T47D (cell line): ENCODE measurements around the gene DSCAM.
"Not testable (repeated sequence)": the region's sequence is repeated elsewhere in the genome, so short reads cannot be mapped to it uniquely, and the experiment has no call there.

Experiments
- DNase-seq, 2 experiments: peaks; one replicate each; pipeline versions ENCODE4 v3.0.0 to v3.0.0-alpha.2; 2011 to 2012; ENCODE audit warnings: low read depth in 1 of 2, low spot score in 1 of 2
- JUND ChIP-seq: IDR thresholded peaks from 2 replicates; pipeline ENCODE4 v1.6.1; 2012; ENCODE audit warnings: low read depth
- in situ Hi-C: cut with HindIII; loops from 2 replicates; pipeline ENCODE4 v1.10.0; 2016; ENCODE audit warnings: low sequenced_read_pairs, low pct_unique_long_range_greater_than_20kb

DSCAM gene

DNA sequence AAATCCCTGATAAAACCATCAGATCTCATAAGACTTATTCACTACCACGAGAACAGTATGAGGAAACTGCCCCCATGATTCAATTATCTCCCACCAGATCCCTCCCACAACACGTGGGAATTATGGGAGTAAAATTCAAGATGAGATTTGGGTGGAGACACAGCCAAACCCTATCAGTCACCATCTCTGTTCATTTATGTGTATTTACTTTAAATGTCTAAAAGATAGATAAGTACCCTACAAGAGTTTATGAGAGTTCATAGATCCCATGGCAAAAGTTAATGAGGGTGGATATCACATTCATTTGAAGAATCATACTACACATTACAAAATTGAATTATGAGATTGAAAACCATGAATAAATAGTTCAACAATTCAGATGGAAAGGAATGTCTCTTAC, 526.2 kb downstream of the DSCAM start:
- DNase-seq: peak in 1 of 2 experiments; percentile 62
- TF ChIP-seq JUND: peak; percentile 54
- in situ Hi-C loops: not testable (repeated sequence)

DNA sequence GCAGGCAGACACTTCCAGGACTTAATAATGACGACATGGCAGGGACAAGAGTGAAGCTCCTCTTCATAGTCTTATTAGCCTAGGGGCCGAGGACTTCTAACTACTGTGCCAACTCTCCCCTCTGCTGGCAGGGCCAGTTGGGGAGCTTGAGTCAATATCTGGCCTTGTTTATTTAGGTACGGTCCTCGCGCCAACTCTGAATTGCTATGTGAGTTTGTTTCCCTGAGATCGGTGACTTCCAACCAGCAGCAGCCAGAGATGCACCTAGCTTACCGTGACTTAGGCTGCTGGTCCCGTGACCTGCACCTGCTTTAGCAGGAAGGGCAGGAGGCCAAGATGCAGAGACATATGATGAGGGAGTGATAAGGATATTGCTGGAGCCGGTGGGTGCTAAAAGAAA, 528.6 kb downstream of the DSCAM start:
- in situ Hi-C loops: no loop called here
- no peak for TF ChIP-seq JUND
- DNase-seq: peak in 1 of 2 experiments; percentile 96

GRCh38 chr21:40316104-40316503, 530.9 kb downstream of the DSCAM start:
- no peak for TF ChIP-seq JUND
- in situ Hi-C loops: no loop called here
- no peak for DNase-seq

- DNase-seq: peak in 1 of 2 experiments; percentile 63
- peak; percentile 69; the same call in 1 of the 2 replicates for TF ChIP-seq JUND
- in situ Hi-C loops: no loop called here
Measured at GRCh38 chr21:40315626-40316025, 531.3 kb downstream of the DSCAM start.

DNA sequence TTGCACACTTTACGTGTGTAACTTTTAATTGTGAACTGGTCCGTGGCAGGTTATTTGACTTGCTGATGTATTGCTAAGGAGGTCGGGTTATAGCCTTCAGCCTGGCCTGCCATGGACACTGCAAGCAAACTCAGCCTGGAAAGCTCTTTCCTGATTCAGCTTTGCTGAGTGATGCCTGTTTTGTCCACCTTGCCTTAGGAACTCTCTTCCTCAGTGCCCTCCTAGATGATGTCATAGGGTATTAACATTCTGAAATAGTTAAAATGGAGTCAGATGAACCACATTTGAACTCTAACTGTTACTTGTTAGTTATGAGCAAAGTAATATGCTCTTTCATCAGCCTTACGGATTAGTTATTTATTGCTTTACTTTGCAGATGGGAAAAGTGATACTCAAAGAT, 533.7 kb downstream of the DSCAM start:
- TF ChIP-seq JUND: no peak

GRCh38 chr21:40300300-40300699, 546.7 kb downstream of the DSCAM start:
- TF ChIP-seq JUND: no peak
- in situ Hi-C loops: no loop called here
- no peak for DNase-seq

More for the DNA sequence above, 533.7 kb downstream of the DSCAM start:
- in situ Hi-C loops: no loop called here
- DNase-seq: no peak

DNA sequence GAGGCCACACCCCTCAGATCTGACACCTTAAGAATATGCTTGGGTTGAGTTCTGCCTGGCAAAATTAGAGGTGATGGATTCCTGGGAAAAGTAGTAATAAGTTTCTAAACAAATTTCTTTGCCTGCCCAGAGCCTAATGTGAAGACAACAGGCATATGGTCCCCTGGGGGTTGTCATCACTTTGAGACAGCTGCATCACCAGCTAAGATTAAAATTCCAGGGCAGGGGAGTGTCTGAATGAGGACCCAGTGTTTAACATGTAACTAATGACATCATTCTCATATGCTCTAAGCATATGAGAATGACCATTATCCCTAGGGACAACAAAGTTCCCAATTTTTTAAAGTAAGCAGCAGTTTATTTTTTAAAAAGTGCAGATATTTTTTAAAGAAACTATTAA, 547.5 kb downstream of the DSCAM start:
- TF ChIP-seq JUND: no peak
- in situ Hi-C loops: no loop called here
- no peak for DNase-seq

- no peak for TF ChIP-seq JUND
- DNase-seq: no peak
- in situ Hi-C loops: no loop called here
Measured at GRCh38 chr21:40294345-40294744, 552.6 kb downstream of the DSCAM start.

DNA sequence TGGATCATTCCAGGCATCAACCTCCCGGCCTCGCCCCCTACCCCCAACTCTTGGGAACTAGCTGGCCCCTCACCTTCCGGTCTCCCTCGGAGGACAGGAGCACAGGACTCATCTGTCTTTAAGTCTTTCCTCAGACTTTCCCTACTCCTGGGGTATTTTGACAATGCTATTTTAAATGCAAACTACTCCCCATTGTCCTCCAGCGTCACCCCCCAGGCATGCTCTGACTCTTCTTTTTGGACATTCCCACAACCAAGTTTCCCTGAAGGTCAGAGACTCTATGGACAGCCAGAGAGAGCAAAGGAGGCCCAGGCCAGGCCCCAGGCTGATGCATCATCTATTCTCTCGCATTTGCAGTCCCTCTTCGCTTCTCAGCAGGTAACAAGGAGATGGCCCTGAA, 555.4 kb downstream of the DSCAM start:
- TF ChIP-seq JUND: no peak

DNA sequence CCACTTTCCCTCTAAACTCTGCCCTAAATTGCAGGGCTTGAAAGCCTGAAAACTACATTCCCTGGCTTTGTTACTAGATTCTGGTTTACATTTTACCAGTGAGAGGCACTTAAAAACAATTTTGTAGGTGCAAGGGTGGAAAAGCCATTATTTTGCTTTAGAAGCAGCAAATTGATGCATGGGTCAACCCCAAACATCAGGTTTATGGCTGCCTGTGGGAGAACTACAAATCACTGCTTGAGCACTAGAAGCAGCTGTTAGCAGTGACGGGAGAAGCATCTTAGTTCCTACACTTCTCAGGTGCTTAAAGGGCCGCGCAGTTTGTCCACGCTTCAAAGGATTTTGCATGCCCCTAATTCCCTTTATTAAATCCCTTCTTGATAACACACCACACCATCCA, 562.5 kb downstream of the DSCAM start:
- in situ Hi-C loops: no loop called here
- TF ChIP-seq JUND: no peak

More for the DNA sequence above, 555.4 kb downstream of the DSCAM start:
- in situ Hi-C loops: no loop called here
- no peak for DNase-seq

GRCh38 chr21:40282912-40283886, 563.8 kb downstream of the DSCAM start:
- no peak for DNase-seq
- in situ Hi-C loops: no loop called here
- TF ChIP-seq JUND: no peak

More for the DNA sequence above, 562.5 kb downstream of the DSCAM start:
- DNase-seq: no peak

GRCh38 chr21:40278345-40278744, 568.6 kb downstream of the DSCAM start:
- no peak for TF ChIP-seq JUND
- no peak for DNase-seq
- in situ Hi-C loops: no loop called here

DNA sequence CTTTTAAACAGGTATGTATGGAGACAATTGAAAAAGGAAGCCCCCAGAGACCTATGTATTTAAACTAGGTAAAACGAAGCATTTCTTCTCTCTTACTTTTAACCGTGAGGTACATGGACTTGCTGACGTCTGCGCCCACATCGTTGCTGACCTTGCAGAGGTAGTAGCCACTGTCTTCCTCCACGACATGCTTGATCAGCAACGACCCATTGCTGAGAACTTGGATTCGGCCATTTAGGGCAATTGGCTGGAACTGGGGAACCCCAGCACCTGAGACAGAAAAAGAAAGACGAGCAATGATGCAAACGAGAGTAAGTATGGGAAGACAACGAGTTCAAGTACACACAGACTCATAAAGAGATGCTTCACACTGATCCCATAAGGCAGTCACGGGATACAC, 571.0 kb downstream of the DSCAM start:
- no peak for DNase-seq
- TF ChIP-seq JUND: no peak
- in situ Hi-C loops: no loop called here
